NCI-H2171 treated with DMSO at 0.1 percent for 48 hours (cell line): ENCODE measurements around the gene BRI3.
"Not testable (repeated sequence)": the region's sequence is repeated elsewhere in the genome, so short reads cannot be mapped to it uniquely, and the experiment has no call there.

Source experiments
- DNase-seq: peaks from one replicate; lab custom pipeline; 2025; lab: John Stamatoyannopoulos, UW

Gene BRI3

GRCh38 chr7:98312201-98312600, 30.7 kb downstream of the BRI3 start:
- no peak for DNase-seq

GRCh38 chr7:98314469-98314868, 33.0 kb downstream of the BRI3 start:
- DNase-seq, result no peak

- DNase-seq, result no peak
Observed at GRCh38 chr7:98315318-98315993, 34.0 kb downstream of the BRI3 start.

- DNase-seq, result not testable (repeated sequence)
Observed at GRCh38 chr7:98315994-98316527, 34.6 kb downstream of the BRI3 start.

- DNase-seq, result no peak
Observed at GRCh38 chr7:98317366-98318040, 36.0 kb downstream of the BRI3 start.

- DNase-seq, result no peak
Observed at GRCh38 chr7:98319176-98319575, 37.7 kb downstream of the BRI3 start.

GRCh38 chr7:98321301-98321700, 39.8 kb downstream of the BRI3 start:
- peak; percentile 3 for DNase-seq

GRCh38 chr7:98322331-98323270, 41.1 kb downstream of the BRI3 start:
- no peak for DNase-seq

GRCh38 chr7:98323597-98324322, 42.3 kb downstream of the BRI3 start:
- DNase-seq, result no peak

- no peak for DNase-seq
Observed at GRCh38 chr7:98324782-98325181, 43.3 kb downstream of the BRI3 start.

GRCh38 chr7:98329100-98329790, 47.8 kb downstream of the BRI3 start:
- no peak for DNase-seq

GRCh38 chr7:98329791-98330373, 48.4 kb downstream of the BRI3 start:
- DNase-seq, result no peak

- DNase-seq, result no peak
Observed at GRCh38 chr7:98330926-98331529, 49.5 kb downstream of the BRI3 start.

GRCh38 chr7:98334081-98334480, 52.6 kb downstream of the BRI3 start:
- DNase-seq, result no peak

GRCh38 chr7:98335411-98335977, 54.0 kb downstream of the BRI3 start:
- DNase-seq, result no peak

GRCh38 chr7:98338441-98338840, 57.0 kb downstream of the BRI3 start:
- DNase-seq, result no peak

- no peak for DNase-seq
Observed at GRCh38 chr7:98339043-98339442, 57.6 kb downstream of the BRI3 start.

GRCh38 chr7:98341106-98341505, 59.6 kb downstream of the BRI3 start:
- DNase-seq, result no peak
